ENCODE data around the gene ADGRA1.

DNA sequence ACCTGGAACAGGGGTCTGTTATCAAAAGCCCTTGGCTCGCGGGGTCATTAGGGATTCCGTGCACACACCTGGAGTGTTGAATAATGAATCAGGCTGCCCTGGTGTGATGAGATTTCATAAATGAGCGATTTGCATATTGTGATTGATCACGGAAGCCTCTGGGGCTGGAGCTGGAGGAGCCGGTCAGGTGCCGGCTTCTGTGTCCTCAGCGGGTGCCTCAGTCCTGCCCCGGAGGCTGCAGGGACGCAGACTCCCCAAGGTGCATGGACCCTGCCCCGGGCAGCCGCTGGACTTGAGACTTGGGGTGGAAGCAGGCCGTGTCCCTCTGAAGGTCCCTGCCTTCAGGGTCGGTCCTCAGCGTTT lies 47.9 kb upstream of the ADGRA1 start:
- TF ChIP-seq, protein P1, sequence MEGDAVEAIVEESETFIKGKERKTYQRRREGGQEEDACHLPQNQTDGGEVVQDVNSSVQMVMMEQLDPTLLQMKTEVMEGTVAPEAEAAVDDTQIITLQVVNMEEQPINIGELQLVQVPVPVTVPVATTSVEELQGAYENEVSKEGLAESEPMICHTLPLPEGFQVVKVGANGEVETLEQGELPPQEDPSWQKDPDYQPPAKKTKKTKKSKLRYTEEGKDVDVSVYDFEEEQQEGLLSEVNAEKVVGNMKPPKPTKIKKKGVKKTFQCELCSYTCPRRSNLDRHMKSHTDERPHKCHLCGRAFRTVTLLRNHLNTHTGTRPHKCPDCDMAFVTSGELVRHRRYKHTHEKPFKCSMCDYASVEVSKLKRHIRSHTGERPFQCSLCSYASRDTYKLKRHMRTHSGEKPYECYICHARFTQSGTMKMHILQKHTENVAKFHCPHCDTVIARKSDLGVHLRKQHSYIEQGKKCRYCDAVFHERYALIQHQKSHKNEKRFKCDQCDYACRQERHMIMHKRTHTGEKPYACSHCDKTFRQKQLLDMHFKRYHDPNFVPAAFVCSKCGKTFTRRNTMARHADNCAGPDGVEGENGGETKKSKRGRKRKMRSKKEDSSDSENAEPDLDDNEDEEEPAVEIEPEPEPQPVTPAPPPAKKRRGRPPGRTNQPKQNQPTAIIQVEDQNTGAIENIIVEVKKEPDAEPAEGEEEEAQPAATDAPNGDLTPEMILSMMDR (conservative IDR thresholded peaks at IDR 0.05; ENCODE audit: low read depth, low read length) = no peak
- TF ChIP-seq EZH2phosphoT487 (IDR thresholded peaks at IDR 0.05; ENCODE audit: borderline replicate concordance, low read length) = no peak
- TF ChIP-seq EZH2 (IDR thresholded peaks at IDR 0.05; ENCODE audit: low read length, unreplicated experiment) = no peak

Measured in PC-3 (cell line).